GM21576 (cell line): Measurements from ENCODE around the gene SLC5A10.
"Not testable (repeated sequence)": the region's sequence is repeated elsewhere in the genome, so short reads cannot be mapped to it uniquely, and the experiment has no call there.

Source experiments
- ATAC-seq: cut with Tn5 transposase; IDR thresholded peaks from one replicate; pipeline ENCODE4 v1.9.1; 2021; ENCODE audit warnings: mild to moderate bottlenecking, moderate library complexity; ENCODE audit not compliant: unreplicated experiment

Gene SLC5A10

GRCh38 chr17:19037547-19037946 is 85.6 kb downstream of the SLC5A10 start:
- not testable (repeated sequence) for ATAC-seq

GRCh38 chr17:19038007-19038406 is 86.0 kb downstream of the SLC5A10 start:
- ATAC-seq: not testable (repeated sequence)

GRCh38 chr17:19038730-19039129 is 86.8 kb downstream of the SLC5A10 start:
- not testable (repeated sequence) for ATAC-seq

- not testable (repeated sequence) for ATAC-seq
Observed at GRCh38 chr17:19040350-19040749, 88.4 kb downstream of the SLC5A10 start.

- ATAC-seq: not testable (repeated sequence)
Observed at GRCh38 chr17:19041871-19042270, 89.9 kb downstream of the SLC5A10 start.

- not testable (repeated sequence) for ATAC-seq
Observed at GRCh38 chr17:19042369-19042768, 90.4 kb downstream of the SLC5A10 start.

GRCh38 chr17:19043032-19043431 is 91.1 kb downstream of the SLC5A10 start:
- not testable (repeated sequence) for ATAC-seq

GRCh38 chr17:19044643-19045042 is 92.7 kb downstream of the SLC5A10 start:
- ATAC-seq: not testable (repeated sequence)

- not testable (repeated sequence) for ATAC-seq
Observed at GRCh38 chr17:19046782-19047375, 94.9 kb downstream of the SLC5A10 start, which contains the start of gene GRAP. TSS of gene GRAP (minus strand) at chr17:19046957. CDS start at chr17:19046926, 31 bp downstream.

- not testable (repeated sequence) for ATAC-seq
Observed at GRCh38 chr17:19047510-19047909, 95.5 kb downstream of the SLC5A10 start.

- not testable (repeated sequence) for ATAC-seq
Observed at GRCh38 chr17:19048826-19049225, 96.9 kb downstream of the SLC5A10 start.

- peak; percentile 63 for ATAC-seq
Observed at GRCh38 chr17:19055447-19055846, 103.5 kb downstream of the SLC5A10 start.

GRCh38 chr17:19062009-19062717 is 110.2 kb downstream of the SLC5A10 start:
- ATAC-seq: peak; percentile 24

GRCh38 chr17:19062718-19063325 is 110.9 kb downstream of the SLC5A10 start:
- ATAC-seq: peak; percentile 51

- ATAC-seq: peak; percentile 4
Observed at GRCh38 chr17:19063326-19063956, 111.5 kb downstream of the SLC5A10 start.

- not testable (repeated sequence) for ATAC-seq
Observed at GRCh38 chr17:19064378-19064777, 112.4 kb downstream of the SLC5A10 start.

GRCh38 chr17:19070318-19071168 is 118.6 kb downstream of the SLC5A10 start:
- not testable (repeated sequence) for ATAC-seq
